ENCODE results near the gene TASOR2.

DNA sequence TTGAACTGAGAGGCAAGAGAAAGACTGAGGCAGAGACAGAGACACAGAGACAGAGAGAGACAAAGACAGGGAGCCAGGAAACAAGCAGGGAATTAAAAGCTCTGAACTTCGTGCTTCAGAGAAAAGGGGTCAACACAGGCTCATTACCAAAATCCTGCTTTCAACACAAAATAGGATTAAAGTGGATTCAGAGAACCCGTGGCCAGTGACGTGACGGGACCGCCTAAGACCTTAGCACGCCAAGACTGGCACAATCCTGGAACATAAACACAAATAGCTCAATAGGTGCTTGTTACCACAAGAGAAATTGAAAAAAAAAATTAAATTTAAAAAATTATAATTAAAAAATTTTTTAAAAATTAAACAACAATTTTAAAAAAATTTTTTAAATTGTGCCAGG lies 39.7 kb upstream of the TASOR2 start:
- TF ChIP-seq, protein P1, sequence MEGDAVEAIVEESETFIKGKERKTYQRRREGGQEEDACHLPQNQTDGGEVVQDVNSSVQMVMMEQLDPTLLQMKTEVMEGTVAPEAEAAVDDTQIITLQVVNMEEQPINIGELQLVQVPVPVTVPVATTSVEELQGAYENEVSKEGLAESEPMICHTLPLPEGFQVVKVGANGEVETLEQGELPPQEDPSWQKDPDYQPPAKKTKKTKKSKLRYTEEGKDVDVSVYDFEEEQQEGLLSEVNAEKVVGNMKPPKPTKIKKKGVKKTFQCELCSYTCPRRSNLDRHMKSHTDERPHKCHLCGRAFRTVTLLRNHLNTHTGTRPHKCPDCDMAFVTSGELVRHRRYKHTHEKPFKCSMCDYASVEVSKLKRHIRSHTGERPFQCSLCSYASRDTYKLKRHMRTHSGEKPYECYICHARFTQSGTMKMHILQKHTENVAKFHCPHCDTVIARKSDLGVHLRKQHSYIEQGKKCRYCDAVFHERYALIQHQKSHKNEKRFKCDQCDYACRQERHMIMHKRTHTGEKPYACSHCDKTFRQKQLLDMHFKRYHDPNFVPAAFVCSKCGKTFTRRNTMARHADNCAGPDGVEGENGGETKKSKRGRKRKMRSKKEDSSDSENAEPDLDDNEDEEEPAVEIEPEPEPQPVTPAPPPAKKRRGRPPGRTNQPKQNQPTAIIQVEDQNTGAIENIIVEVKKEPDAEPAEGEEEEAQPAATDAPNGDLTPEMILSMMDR (IDR thresholded peaks at IDR 0.05): no peak
- TF ChIP-seq POLR2A (IDR thresholded peaks at IDR 0.05): no peak
